HepG2 (cell line): ENCODE measurements around the gene BPGM. TPM values are rescaled to one million over a fixed set of nuclear protein-coding genes. Genes with fewer than 3 reads are reported as not detected.

Experiments
- ARNTL ChIP-seq: sonication (generic); formaldehyde crosslinking; IDR thresholded peaks from 2 replicates; pipeline ENCODE4 v1.4.0; 2020; ENCODE audit warnings: mild to moderate bottlenecking, missing genetic modification reagents
- CC2D1A ChIP-seq: sonication (generic); formaldehyde crosslinking; IDR thresholded peaks from 2 replicates; pipeline ENCODE4 v1.8.1; 2023; ENCODE audit warnings: mild to moderate bottlenecking, missing genetic modification reagents
- CREM ChIP-seq, 2 experiments: sonication (generic) in 1 of 2; formaldehyde crosslinking in 1 of 2; IDR thresholded peaks; 2 replicates each; pipeline versions ENCODE4 v1.4.0 to v1.6.1; 2016 to 2020; ENCODE audit warnings: antibody characterized with exemption in 1 of 2, mild to moderate bottlenecking in 1 of 2, missing genetic modification reagents in 1 of 2
- ELF1 ChIP-seq: sonication (generic); formaldehyde crosslinking; IDR thresholded peaks from 2 replicates; pipeline ENCODE4 v1.4.0; 2020; ENCODE audit warnings: missing genetic modification reagents
- NFE2L2 ChIP-seq: fragments of 150-350 bp; IDR thresholded peaks from 2 replicates; pipeline ENCODE4 v1.6.1; 2014; ENCODE audit warnings: low read length
- NFIC ChIP-seq: IDR thresholded peaks from 2 replicates; pipeline ENCODE4 v1.6.1; 2012; ENCODE audit warnings: mild to moderate bottlenecking, low read length, inconsistent platforms
- NFKB2 ChIP-seq: sonication (generic); formaldehyde crosslinking; IDR thresholded peaks from 2 replicates; pipeline ENCODE4 v1.4.0; 2020; ENCODE audit warnings: missing genetic modification reagents, borderline replicate concordance
- PHF21A ChIP-seq: sonication (generic); formaldehyde crosslinking; IDR thresholded peaks from 2 replicates; pipeline ENCODE4 v1.5.0; 2020; ENCODE audit warnings: mild to moderate bottlenecking, missing genetic modification reagents
- RARG ChIP-seq: sonication (generic); formaldehyde crosslinking; IDR thresholded peaks from 2 replicates; pipeline ENCODE4 v1.4.0; 2020; ENCODE audit warnings: low read depth, mild to moderate bottlenecking, missing genetic modification reagents
- SAP130 ChIP-seq: IDR thresholded peaks from 2 replicates; pipeline ENCODE4 v1.6.1; 2016; ENCODE audit warnings: low read depth
- U2AF2 ChIP-seq: fragments of 200-400 bp; formaldehyde crosslinking; IDR thresholded peaks from 2 replicates; pipeline ENCODE4 v1.6.1; 2017; ENCODE audit warnings: low read depth, mild to moderate bottlenecking, low read length
- ZC3H13 ChIP-seq: sonication (generic); formaldehyde crosslinking; IDR thresholded peaks from 2 replicates; pipeline ENCODE4 v1.8.1; 2023; ENCODE audit warnings: mild to moderate bottlenecking, missing genetic modification reagents, moderate library complexity
- ZNF274 ChIP-seq: sonication (generic); formaldehyde crosslinking; IDR thresholded peaks from 2 replicates; pipeline ENCODE4 v1.5.1; 2020; ENCODE audit warnings: mild to moderate bottlenecking, missing genetic modification reagents
- ZNF33B ChIP-seq: sonication (generic); formaldehyde crosslinking; IDR thresholded peaks from 2 replicates; pipeline ENCODE4 v1.5.1; 2020; ENCODE audit warnings: mild to moderate bottlenecking, missing genetic modification reagents
- ZNF569 ChIP-seq: sonication (generic); formaldehyde crosslinking; IDR thresholded peaks from 2 replicates; pipeline ENCODE4 v1.5.0; 2020; ENCODE audit warnings: mild to moderate bottlenecking, missing genetic modification reagents, moderate library complexity, borderline replicate concordance
- ZSCAN30 ChIP-seq: sonication (generic); formaldehyde crosslinking; IDR thresholded peaks from 2 replicates; pipeline ENCODE4 v1.5.0; 2020; ENCODE audit warnings: mild to moderate bottlenecking, missing genetic modification reagents
- polyA plus RNA-seq, 8 experiments: library from polyadenylated mRNA; depleted of rRNA in 3 of 8; stranded (reverse) in 7 of 8; unstranded in 1 of 8; fragments of >200 nt; fragmentation: Illumina TruSeq in 4 of 8; extraction: Trizol in 4 of 8; gene quantifications; 2 replicates each; pipeline versions ENCODE4 v1.2.1 to v1.2.3, GENCODE V29; 2011 to 2016; ENCODE audit warnings: low read depth in 4 of 8, missing spikeins in 1 of 8, mixed read lengths in 1 of 8; ENCODE audit not compliant: insufficient read depth in 1 of 8
- total RNA-seq, 5 experiments: library from RNA; depleted of rRNA; stranded (reverse); fragments of >200 nt; fragmentation: Illumina TruSeq; extraction: Trizol; gene quantifications; 2 replicates each; pipeline ENCODE4 v1.2.3, GENCODE V29; 2016; ENCODE audit warnings: low read depth in 1 of 5
- TF ChIP-seq, protein P1 (sequence below): sonication (generic); formaldehyde crosslinking; IDR thresholded peaks from 2 replicates; pipeline ENCODE4 v1.5.1; 2020; ENCODE audit warnings: missing genetic modification reagents, mild to moderate bottlenecking, borderline replicate concordance
- TF ChIP-seq, protein P2 (sequence below): sonication (generic); formaldehyde crosslinking; IDR thresholded peaks from 2 replicates; pipeline ENCODE4 v1.4.0; 2020; ENCODE audit warnings: low read depth, mild to moderate bottlenecking, missing genetic modification reagents
- TF ChIP-seq, protein P3 (sequence below): sonication (generic); formaldehyde crosslinking; IDR thresholded peaks from 2 replicates; pipeline ENCODE4 v1.8.1; 2023; ENCODE audit warnings: mild to moderate bottlenecking, missing genetic modification reagents, borderline replicate concordance
- TF ChIP-seq, protein P4 (sequence below): sonication (generic); formaldehyde crosslinking; IDR thresholded peaks from 2 replicates; pipeline ENCODE4 v1.4.0; 2020; ENCODE audit warnings: missing genetic modification reagents
- TF ChIP-seq, protein P5 (sequence below): sonication (generic); formaldehyde crosslinking; IDR thresholded peaks from 2 replicates; pipeline ENCODE4 v1.4.0; 2020; ENCODE audit warnings: missing genetic modification reagents, borderline replicate concordance

Gene BPGM
- total and polyA plus RNA-seq, 2 of the 13 experiments (the other 11 are each of a cell fraction or from before 2014, with no cell fraction given) = 4.0 to 7.5 TPM

DNA sequence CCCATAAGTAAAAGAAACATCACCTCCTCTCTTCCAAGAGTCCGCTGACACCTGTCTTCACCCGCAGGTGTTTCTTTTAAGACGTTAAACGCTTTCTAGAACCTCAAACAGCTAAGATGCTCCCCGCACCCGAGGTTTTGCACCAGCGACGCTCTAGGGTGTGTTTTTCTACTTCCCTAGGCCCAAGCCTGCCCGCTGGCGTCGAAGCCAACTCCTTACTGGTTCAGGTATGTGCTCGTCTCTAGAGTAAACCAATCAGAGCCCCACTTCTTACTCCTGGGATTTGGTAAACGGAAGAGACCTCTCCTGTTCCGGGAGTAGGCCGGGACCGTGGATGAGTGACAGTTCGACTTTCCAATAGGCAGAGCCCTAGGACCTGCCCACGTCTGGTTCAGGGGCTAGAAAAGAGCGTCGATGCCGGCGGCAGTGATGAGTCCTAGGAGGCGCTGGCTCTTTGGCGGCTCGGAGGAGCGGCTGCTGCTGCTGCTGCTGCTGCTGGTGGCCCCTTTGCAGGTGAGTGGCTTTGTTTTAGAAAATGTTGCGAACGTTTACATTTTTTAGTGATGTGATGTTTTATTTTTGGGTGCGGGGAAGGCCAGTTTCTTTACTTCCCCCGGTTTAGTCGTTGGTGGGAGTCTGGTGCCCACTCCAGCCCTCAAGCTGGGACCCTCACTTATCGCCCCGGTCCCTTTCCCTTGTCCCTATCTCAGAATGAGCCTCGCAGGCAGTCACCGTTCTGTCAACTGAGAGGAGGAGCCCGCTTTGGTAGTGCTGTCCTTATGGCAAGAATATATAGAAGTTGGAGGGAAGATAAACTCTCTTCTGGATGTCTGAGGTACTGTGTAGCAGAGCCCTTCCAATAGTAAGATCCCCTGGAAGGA, at the start of gene BPGM (continued):
- TF ChIP-seq, protein P1, sequence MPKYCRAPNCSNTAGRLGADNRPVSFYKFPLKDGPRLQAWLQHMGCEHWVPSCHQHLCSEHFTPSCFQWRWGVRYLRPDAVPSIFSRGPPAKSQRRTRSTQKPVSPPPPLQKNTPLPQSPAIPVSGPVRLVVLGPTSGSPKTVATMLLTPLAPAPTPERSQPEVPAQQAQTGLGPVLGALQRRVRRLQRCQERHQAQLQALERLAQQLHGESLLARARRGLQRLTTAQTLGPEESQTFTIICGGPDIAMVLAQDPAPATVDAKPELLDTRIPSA (CRISPR knock-in tag) = no peak
- TF ChIP-seq PHF21A (CRISPR knock-in tag) (no peak), NFIC (peak; percentile 27), ZNF33B (no peak), U2AF2 (no peak), ARNTL (CRISPR knock-in tag) (no peak), NFKB2 (peak; percentile 53; the same call in 1 of the 2 replicates), RARG (CRISPR knock-in tag) (no peak), SAP130 (CRISPR knock-in tag) (peak; percentile 77), ZC3H13 (CRISPR knock-in tag) (no peak), ZNF274 (no peak), ELF1 (peak; percentile 92), ZNF569 (CRISPR knock-in tag) (no peak), NFE2L2 (no peak), ZSCAN30 (CRISPR knock-in tag) (no peak), CC2D1A (no peak), CREM (IDR thresholded peaks at IDR 0.05) (peak; percentile 87), CREM (CRISPR knock-in tag; IDR thresholded peaks at IDR 0.05) (no peak)
- TF ChIP-seq, protein P2, sequence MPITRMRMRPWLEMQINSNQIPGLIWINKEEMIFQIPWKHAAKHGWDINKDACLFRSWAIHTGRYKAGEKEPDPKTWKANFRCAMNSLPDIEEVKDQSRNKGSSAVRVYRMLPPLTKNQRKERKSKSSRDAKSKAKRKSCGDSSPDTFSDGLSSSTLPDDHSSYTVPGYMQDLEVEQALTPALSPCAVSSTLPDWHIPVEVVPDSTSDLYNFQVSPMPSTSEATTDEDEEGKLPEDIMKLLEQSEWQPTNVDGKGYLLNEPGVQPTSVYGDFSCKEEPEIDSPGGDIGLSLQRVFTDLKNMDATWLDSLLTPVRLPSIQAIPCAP (CRISPR knock-in tag) = no peak
- TF ChIP-seq, protein P3, sequence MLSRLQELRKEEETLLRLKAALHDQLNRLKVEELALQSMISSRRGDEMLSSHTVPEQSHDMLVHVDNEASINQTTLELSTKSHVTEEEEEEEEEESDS = no peak
- TF ChIP-seq, protein P4, sequence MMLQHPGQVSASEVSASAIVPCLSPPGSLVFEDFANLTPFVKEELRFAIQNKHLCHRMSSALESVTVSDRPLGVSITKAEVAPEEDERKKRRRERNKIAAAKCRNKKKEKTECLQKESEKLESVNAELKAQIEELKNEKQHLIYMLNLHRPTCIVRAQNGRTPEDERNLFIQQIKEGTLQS (CRISPR knock-in tag) = no peak
- TF ChIP-seq, protein P5, sequence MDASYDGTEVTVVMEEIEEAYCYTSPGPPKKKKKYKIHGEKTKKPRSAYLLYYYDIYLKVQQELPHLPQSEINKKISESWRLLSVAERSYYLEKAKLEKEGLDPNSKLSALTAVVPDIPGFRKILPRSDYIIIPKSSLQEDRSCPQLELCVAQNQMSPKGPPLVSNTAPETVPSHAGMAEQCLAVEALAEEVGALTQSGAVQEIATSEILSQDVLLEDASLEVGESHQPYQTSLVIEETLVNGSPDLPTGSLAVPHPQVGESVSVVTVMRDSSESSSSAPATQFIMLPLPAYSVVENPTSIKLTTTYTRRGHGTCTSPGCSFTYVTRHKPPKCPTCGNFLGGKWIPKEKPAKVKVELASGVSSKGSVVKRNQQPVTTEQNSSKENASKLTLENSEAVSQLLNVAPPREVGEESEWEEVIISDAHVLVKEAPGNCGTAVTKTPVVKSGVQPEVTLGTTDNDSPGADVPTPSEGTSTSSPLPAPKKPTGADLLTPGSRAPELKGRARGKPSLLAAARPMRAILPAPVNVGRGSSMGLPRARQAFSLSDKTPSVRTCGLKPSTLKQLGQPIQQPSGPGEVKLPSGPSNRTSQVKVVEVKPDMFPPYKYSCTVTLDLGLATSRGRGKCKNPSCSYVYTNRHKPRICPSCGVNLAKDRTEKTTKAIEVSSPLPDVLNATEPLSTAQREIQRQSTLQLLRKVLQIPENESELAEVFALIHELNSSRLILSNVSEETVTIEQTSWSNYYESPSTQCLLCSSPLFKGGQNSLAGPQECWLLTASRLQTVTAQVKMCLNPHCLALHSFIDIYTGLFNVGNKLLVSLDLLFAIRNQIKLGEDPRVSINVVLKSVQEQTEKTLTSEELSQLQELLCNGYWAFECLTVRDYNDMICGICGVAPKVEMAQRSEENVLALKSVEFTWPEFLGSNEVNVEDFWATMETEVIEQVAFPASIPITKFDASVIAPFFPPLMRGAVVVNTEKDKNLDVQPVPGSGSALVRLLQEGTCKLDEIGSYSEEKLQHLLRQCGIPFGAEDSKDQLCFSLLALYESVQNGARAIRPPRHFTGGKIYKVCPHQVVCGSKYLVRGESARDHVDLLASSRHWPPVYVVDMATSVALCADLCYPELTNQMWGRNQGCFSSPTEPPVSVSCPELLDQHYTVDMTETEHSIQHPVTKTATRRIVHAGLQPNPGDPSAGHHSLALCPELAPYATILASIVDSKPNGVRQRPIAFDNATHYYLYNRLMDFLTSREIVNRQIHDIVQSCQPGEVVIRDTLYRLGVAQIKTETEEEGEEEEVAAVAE (CRISPR knock-in tag) = peak; percentile 99
